ENCODE data around the gene PLCB4.

The PLCB4 gene

DNA sequence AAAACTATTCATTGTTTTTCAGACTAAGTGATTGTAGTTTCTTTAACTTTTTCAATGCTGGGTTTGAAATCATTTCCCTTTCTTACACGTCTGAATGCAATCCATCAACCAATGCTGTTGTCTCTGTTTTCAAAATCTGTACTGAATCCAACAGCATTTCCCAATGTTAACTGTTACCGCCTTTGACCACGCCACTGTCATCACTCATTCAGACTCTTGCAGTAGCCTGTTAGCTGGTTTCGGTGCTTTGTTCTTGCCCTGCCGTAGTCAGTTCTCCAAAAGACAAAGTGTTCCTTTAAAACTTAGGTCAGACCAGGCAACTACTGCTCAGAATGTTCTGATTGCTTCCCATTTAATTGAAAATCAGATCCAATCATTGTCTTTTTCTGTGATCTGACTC is 131.3 kb downstream of the PLCB4 start:
- Histone ChIP-seq H3K36me3 (no peaks in the 10 kb centered on the region), H3K4me3 (ENCODE audit: low read depth, low read length) (no peak overlapping the region), H3K9me3 (ENCODE audit: severe bottlenecking) (no peaks in the 10 kb centered on the region), H3K27me3 (ENCODE audit: insufficient read depth, low read depth, severe bottlenecking) (no peaks in the 10 kb centered on the region), H3K27ac (no peak overlapping the region)
- no peak for DNase-seq
- TF ChIP-seq CTCF (IDR thresholded peaks at IDR 0.05; ENCODE audit: low read depth, low read length) = no peak

GRCh38 chr20:9200620-9201019 is 131.7 kb downstream of the PLCB4 start:
- TF ChIP-seq CTCF (IDR thresholded peaks at IDR 0.05; ENCODE audit: low read depth, low read length) = no peak
- H3K4me3 ChIP-seq (ENCODE audit: low read depth, low read length) = no peak overlapping the region
- H3K27me3 ChIP-seq (ENCODE audit: insufficient read depth, low read depth, severe bottlenecking) = no peaks in the 10 kb centered on the region
- H3K9me3 ChIP-seq (ENCODE audit: severe bottlenecking) = no peaks in the 10 kb centered on the region
- H3K36me3 ChIP-seq = no peaks in the 10 kb centered on the region
- no peak for DNase-seq
- H3K27ac ChIP-seq = no peak overlapping the region

DNA sequence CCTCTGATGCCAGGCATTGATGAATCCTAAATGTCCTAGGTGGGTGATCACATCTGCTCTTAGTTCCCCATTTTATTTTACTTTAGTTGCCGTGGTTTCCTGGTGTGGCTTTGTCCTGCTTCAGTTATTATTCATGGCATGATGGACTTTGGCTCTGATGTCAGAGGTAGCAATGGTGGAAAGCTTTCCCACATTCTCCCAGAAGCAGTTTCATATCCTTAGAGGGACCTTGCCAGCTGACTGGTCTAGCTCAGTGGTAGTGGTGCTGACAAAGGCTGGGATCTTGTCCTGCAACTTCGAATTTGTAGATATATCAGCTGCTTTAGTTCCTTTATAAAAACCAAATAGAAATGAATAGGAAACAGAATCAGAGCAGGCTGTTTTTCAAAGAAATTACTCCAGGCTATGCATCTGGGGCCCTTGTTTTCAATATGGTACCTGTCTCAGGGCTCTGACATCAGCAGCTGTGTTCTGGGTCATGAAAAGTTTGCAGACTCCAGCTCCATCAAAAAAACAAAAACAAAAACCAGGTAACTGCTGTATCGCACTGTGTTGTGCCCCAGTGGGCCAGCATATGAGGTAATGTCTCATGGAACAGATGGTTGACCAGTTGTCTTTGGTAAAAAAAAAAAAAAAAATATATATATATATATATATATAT is 133.7 kb downstream of the PLCB4 start:
- Histone ChIP-seq H3K27me3 (ENCODE audit: insufficient read depth, low read depth, severe bottlenecking) (no peaks in the 10 kb centered on the region), H3K4me3 (ENCODE audit: low read depth, low read length) (no peak overlapping the region), H3K27ac (no peak overlapping the region), H3K9me3 (ENCODE audit: severe bottlenecking) (no peaks in the 10 kb centered on the region), H3K36me3 (no peaks in the 10 kb centered on the region)
- no peak for DNase-seq
- TF ChIP-seq CTCF (IDR thresholded peaks at IDR 0.05; ENCODE audit: low read depth, low read length) = no peak

DNA sequence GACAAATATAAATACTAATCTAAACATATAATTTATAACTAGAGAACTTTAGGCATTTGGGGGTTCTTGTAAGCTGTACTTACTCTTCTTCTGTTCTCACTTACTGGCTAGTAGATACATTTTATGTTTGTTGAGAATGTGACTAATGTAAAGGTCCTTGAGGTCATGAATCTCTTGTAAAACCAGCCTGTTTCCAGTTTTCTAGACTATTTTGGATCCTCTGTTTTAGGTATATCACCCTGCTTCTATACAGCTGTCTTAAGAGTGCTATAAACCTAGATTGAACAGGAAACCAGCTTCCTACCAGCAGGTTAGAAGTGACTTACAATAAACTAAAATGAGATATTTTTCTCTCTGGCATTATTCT is 134.2 kb downstream of the PLCB4 start:
- no peak overlapping the region for H3K27ac ChIP-seq
- no peaks in the 10 kb centered on the region for H3K36me3 ChIP-seq
- H3K27me3 ChIP-seq (ENCODE audit: insufficient read depth, low read depth, severe bottlenecking) = no peaks in the 10 kb centered on the region
- no peak for TF ChIP-seq CTCF (IDR thresholded peaks at IDR 0.05; ENCODE audit: low read depth, low read length)
- no peak for DNase-seq
- no peaks in the 10 kb centered on the region for H3K9me3 ChIP-seq (ENCODE audit: severe bottlenecking)
- H3K4me3 ChIP-seq (ENCODE audit: low read depth, low read length) = no peak overlapping the region

DNA sequence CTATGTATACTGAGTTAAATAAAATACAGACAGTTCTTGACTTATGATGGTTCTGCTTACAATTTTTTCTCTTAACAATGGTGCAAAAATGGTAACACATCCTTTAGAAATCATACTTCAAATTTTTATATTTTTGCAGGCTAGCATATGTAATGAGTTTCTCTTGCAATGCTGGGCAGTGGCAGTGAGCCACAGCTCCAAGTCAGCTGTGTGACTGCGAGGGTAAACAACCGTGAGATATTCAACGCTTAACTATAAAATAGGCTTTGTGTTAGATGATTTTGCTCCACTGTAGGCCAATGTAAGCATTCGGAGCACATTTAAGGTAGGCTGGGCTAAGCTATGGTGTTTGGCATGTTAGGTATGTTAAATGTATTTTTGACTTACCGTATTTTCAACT is 136.1 kb downstream of the PLCB4 start:
- TF ChIP-seq CTCF (IDR thresholded peaks at IDR 0.05; ENCODE audit: low read depth, low read length) = no peak
- Histone ChIP-seq H3K4me3 (ENCODE audit: low read depth, low read length) (no peak overlapping the region), H3K9me3 (ENCODE audit: severe bottlenecking) (no peaks in the 10 kb centered on the region), H3K27me3 (ENCODE audit: insufficient read depth, low read depth, severe bottlenecking) (no peaks in the 10 kb centered on the region), H3K27ac (no peak overlapping the region), H3K36me3 (no peaks in the 10 kb centered on the region)
- DNase-seq = no peak

DNA sequence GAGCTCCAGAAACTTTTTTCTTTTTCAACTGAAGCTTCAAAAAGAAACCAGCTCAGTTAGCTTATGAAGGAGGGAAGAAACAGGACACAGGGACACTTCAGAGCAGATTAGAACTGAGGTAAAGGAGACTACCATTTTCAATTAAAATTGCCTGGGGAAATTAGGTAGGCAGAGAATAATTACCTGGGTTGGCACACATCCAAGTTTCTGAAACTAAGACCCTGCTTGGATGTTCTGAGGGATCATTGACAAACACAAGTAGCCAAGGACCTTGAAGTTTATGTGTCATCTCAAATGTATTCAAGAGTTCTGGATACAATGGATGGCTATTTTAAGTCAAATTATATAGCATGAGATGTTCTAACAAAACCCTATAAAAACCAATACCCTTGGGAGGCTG is 137.6 kb downstream of the PLCB4 start:
- H3K4me3 ChIP-seq (ENCODE audit: low read depth, low read length) = no peak overlapping the region
- no peaks in the 10 kb centered on the region for H3K36me3 ChIP-seq
- TF ChIP-seq CTCF (IDR thresholded peaks at IDR 0.05; ENCODE audit: low read depth, low read length) = no peak
- DNase-seq = no peak
- no peak overlapping the region for H3K27ac ChIP-seq
- H3K9me3 ChIP-seq (ENCODE audit: severe bottlenecking) = no peaks in the 10 kb centered on the region
- no peaks in the 10 kb centered on the region for H3K27me3 ChIP-seq (ENCODE audit: insufficient read depth, low read depth, severe bottlenecking)
